HG03342 (cell line): ENCODE measurements around the gene KRTAP15-1.

Experiments used
- ATAC-seq: cut with Tn5 transposase; IDR thresholded peaks from one replicate; pipeline ENCODE4 v1.9.1; 2021; ENCODE audit warnings: mild to moderate bottlenecking, moderate library complexity; ENCODE audit not compliant: unreplicated experiment

KRTAP15-1 gene

DNA sequence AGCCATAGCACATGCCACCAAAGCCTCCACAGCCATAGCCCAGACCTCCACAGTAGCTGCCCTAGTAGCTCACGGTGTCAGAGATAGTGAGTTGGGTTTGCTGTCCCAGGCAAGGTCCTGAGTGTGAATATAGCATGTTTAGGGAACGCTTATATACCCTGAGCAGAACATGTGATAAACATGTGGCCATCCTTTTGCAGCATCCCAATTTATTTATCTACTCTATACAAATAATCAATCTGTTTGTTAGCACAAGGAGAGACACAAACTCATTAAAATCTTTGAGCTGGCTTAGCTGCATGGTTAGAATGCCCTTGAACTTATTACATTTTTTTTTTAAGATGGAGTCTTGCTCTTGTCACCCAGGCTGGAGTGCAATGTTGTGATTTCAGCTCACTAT is 47.3 kb downstream of the KRTAP15-1 start, which contains the start of gene KRTAP19-2:
Gene KRTAP19-2 (minus strand): TSS at position 101 of the 400 bp plus-strand sequence. CDS start 88 bp downstream, at position 13.
- no peak for ATAC-seq
